Breast epithelium (tissue), 3 donors: ENCODE measurements around the gene GALNT9.

Source experiments
- CTCF ChIP-seq, 3 donors: fragments of 450-650 bp; IDR thresholded peaks; one replicate each; pipeline ENCODE4 v1.5.1; 2016 to 2017; ENCODE audit warnings: antibody characterized with exemption in 3 of 3, mild to moderate bottlenecking in 3 of 3, moderate library complexity in 3 of 3
- POLR2AphosphoS5 ChIP-seq, 3 donors: sonication (generic); formaldehyde crosslinking; IDR thresholded peaks; one replicate each; pipeline ENCODE4 v1.6.1; 2017; ENCODE audit warnings: antibody characterized with exemption in 3 of 3

GRCh38 chr12:132287391-132288238 is 41.8 kb downstream of the GALNT9 start:
- no peak for TF ChIP-seq CTCF (IDR thresholded peaks at IDR 0.05)
- no peak for TF ChIP-seq POLR2AphosphoS5 (IDR thresholded peaks at IDR 0.05)
